Astrocyte of the cerebellum (primary cell): Measurements from ENCODE around the gene PLD3.
A peak's percentile ranks its signal among the peaks of the same experiment; 100 is the strongest.
"Not testable (repeated sequence)": the region's sequence is repeated elsewhere in the genome, so short reads cannot be mapped to it uniquely, and the experiment has no call there.

Experiments
- DNase-seq: peaks from one replicate; pipeline ENCODE4 v3.0.0-alpha.2; 2011; ENCODE audit warnings: low read depth
- H3K4me3 ChIP-seq: 2 replicates; pipeline ENCODE4 v1.5.1; 2011; ENCODE audit warnings: mild to moderate bottlenecking, low read depth, low read length, moderate library complexity
- in situ Hi-C: cut with HindIII; loops from 2 replicates; pipeline ENCODE4 v1.10.0; 2017; ENCODE audit warnings: low sequenced_read_pairs
- TF ChIP-seq, protein P1 (sequence below): IDR thresholded peaks from 2 replicates; pipeline ENCODE4 v1.5.1; 2012; ENCODE audit warnings: low read length, low read depth, moderate library complexity, mild to moderate bottlenecking; ENCODE audit errors: missing control alignments

PLD3 gene

DNA sequence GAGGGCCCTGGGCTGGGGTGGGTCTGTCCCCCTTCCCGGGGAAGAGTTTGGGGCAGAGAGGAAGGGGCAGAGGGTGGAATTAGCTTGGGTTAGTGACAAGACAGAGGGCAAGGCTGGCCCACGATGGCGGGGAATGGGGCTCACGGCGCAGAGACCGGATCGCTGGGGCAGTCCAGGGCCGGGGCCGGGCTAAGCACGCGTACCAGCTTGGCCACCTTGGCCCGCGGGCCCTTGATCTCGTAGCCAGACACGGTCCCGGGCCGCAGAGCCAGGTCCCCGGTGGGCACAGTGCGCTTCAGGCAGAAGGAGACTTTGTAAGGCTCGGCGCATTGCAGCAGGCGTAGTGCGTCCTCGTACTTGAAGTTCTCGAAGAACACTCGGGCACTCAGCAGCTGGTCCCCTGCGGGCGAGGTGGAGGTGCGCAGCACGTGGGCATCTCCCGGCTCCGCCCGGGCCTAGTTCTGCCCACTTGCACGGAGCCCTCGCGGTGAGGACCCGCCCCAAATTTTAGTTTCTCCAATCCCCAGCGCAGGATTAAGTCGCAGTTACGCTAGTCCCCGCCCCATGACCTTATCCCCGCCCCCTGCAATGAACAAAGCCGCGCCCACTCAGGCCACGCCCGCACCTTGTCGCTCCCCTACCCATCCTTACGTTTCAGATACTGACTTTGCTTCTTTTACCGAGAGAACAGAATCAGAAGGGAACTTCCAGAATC lies 50.1 kb downstream of the PLD3 start:
- TF ChIP-seq, protein P1, sequence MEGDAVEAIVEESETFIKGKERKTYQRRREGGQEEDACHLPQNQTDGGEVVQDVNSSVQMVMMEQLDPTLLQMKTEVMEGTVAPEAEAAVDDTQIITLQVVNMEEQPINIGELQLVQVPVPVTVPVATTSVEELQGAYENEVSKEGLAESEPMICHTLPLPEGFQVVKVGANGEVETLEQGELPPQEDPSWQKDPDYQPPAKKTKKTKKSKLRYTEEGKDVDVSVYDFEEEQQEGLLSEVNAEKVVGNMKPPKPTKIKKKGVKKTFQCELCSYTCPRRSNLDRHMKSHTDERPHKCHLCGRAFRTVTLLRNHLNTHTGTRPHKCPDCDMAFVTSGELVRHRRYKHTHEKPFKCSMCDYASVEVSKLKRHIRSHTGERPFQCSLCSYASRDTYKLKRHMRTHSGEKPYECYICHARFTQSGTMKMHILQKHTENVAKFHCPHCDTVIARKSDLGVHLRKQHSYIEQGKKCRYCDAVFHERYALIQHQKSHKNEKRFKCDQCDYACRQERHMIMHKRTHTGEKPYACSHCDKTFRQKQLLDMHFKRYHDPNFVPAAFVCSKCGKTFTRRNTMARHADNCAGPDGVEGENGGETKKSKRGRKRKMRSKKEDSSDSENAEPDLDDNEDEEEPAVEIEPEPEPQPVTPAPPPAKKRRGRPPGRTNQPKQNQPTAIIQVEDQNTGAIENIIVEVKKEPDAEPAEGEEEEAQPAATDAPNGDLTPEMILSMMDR: no peak
- no peak for DNase-seq
- H3K4me3 ChIP-seq: no peak overlapping the region
- in situ Hi-C loops: no loop called here

DNA sequence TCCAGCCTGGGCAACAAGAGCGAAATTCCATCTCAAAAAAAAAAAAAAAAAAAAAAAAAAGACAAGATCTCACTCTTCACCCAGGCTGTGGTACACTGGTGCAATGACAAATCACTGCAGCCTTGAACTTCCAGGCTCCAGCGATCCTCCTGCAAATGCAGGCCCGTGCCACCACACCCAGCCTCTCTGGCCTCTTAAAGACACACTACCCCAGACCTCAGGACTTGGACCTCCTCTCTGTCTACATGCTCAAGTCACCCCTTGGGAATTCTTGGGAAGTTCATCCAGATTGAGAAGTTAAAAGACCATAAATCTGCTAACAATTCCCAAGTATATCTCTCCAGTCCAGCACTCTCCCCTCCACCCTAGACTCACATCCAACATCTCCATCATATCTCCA lies 52.1 kb downstream of the PLD3 start:
- TF ChIP-seq, protein P1: no peak

DNA sequence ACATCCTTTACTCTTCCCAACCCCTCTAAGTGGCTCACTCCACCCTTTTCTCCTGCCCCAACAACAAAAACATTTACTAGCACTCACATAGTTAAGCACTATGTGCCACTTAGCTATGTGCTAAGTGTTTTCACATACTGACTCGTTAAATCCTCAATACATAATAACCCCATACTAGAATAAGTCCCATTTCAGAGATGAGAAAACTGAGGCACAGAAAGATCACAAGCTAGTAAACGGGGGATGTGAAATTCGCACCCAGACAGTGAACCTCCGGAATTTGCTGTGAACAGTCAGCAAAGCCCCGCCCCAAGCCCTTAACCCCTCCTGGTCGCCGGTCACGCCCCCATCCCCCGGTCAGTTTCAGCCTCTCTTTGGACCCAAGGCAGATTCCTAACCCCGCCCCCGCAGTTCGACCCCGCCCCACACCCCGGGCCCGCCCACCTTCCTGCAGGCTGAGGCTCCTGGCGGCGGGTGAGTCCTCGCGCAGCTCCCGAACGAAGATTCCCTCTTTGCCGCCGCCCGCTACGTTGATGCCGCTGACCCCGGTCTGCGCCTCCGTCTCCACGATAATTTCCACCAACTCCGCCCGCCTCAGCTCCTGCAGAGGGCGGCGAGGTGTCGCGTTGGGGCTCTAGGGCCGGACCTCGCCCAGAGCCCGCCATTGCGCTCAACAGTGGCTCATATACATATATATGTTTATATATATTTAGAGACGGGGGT lies 54.9 kb downstream of the PLD3 start:
- peak overlapping the region; percentile 47 for H3K4me3 ChIP-seq
- DNase-seq: peak; percentile 57
- in situ Hi-C loops: no loop called here
- TF ChIP-seq, protein P1: no peak

More for the DNA sequence above, 52.1 kb downstream of the PLD3 start:
- in situ Hi-C loops: no loop called here
- DNase-seq: no peak
- H3K4me3 ChIP-seq: no peak overlapping the region

DNA sequence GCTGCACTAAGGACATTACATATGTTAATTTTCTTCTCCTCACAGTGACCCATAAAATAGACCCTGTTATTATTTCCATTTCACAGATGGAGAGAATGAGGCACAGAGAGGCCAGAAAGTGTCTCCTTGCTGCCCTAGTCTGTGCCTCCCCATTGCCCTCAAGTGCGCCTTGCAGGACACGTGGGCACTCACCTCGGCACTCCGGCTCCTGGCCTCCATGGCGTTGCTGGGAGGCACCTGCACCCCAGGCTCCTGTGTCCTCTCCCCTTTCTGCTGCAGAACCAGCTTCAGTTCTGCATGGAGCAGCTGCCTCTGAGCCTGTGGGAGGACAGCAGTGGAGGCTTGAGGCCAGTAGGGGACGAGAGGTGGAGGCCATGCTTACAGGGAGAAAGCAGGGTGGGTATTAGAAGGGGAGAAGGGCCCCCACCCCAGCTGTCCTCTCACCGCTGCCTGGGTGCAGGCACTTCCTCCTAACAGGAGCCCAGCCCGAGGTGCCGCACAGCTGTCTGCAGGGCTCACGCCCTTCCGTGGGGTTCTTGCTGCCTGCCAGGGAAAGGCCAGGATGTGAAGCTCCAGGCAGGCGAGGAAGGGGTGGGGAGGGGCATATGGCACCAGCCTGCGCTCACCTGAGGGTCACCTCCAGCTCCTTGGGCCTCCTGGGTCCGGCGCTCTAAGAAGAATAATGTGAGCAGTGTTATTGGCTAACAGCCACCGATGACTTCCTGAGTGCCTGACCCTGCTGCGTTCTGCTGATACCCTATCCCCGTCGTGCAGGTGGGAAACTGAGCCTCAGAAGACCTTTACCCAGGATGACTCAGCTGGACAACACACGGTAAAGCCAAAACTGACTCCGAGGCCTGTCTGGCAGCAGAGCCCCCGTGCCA lies 59.5 kb downstream of the PLD3 start:
- no peak for DNase-seq
- in situ Hi-C loops: no loop called here
- no peak overlapping the region for H3K4me3 ChIP-seq
- TF ChIP-seq, protein P1: no peak

DNA sequence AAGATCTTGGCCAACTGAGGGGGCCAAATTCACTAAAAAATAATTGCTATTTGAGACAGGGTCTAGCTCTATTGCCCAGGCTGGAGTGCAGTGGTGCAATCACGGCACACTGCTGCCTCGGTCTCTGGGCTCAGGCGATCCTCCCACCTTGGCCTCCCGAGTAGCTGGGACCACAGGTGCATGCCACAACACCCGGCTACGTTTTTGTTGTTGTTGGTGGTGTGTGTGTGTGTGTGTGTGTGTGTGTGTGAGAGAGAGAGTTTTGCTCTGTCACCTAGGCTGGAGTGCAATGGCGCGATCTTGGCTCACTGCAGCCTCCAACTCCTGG lies 60.1 kb downstream of the PLD3 start:
- H3K4me3 ChIP-seq, in situ Hi-C loops, DNase-seq: not testable (repeated sequence)

DNA sequence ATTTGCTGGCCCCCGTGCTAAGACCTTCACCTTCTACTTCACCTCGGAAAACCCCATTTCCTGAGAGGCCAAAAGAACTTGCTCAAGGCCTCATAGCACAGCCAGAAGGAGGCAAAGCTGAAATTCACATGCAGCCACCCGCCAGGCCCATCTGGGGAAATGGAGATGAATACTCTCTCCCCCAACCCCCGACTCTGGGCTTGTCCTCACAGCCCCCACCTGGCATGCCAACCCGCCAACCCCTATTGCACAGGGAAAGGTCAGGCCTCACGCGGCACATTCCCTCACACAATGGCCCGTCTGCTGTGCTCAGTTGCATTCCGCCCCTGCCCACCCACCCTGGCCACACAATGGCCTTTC lies 61.5 kb downstream of the PLD3 start:
- no peak for DNase-seq
- in situ Hi-C loops: no loop called here
- no peak overlapping the region for H3K4me3 ChIP-seq
- TF ChIP-seq, protein P1: no peak
